H1 (cell line): ENCODE data around the gene TMEM163.

Source experiments
- BCL11A ChIP-seq, 2 experiments: IDR thresholded peaks; one replicate each; pipeline ENCODE4 v1.6.1; 2011; ENCODE audit warnings: low read depth in 2 of 2, low read length in 2 of 2, mild to moderate bottlenecking in 2 of 2
- BRCA1 ChIP-seq: IDR thresholded peaks from 2 replicates; pipeline ENCODE4 v1.6.1; 2012; ENCODE audit warnings: low read depth, low read length, improper control_type of control experiment
- CBX8 ChIP-seq: fragments of 300-800, 300-1000 bp; sonication (generic); IDR thresholded peaks from 2 replicates; pipeline ENCODE4 v1.7.1; 2016; ENCODE audit warnings: low read depth, low read length, borderline replicate concordance
- CEBPB ChIP-seq: IDR thresholded peaks from 2 replicates; pipeline ENCODE4 v1.6.1; 2012; ENCODE audit warnings: low read depth, low read length
- CREB1 ChIP-seq: IDR thresholded peaks from 2 replicates; pipeline ENCODE4 v1.6.1; 2012; ENCODE audit warnings: inconsistent platforms
- RFX5 ChIP-seq: IDR thresholded peaks from 2 replicates; pipeline ENCODE4 v1.6.1; 2011; ENCODE audit warnings: low read depth, low read length, improper control_type of control experiment, borderline replicate concordance
- RNF2 ChIP-seq: fragments of 200-900, 300-1000 bp; sonication (generic); IDR thresholded peaks from 2 replicates; pipeline ENCODE4 v1.7.1; 2016; ENCODE audit warnings: borderline replicate concordance, low read depth, mild to moderate bottlenecking, antibody characterized with exemption, low read length; ENCODE audit not compliant: poor library complexity, severe bottlenecking; ENCODE audit errors: missing control alignments
- SP2 ChIP-seq: IDR thresholded peaks from 2 replicates; pipeline ENCODE4 v1.6.1; 2012; ENCODE audit warnings: mild to moderate bottlenecking, low read length, inconsistent platforms
- SUZ12 ChIP-seq: fragments of 200-600 bp; sonication (generic); IDR thresholded peaks from 2 replicates; pipeline ENCODE4 v1.6.1; 2012; ENCODE audit warnings: mild to moderate bottlenecking, inconsistent platforms, low read length, moderate library complexity, mixed read lengths
- TF ChIP-seq, protein P1 (sequence below), 3 experiments: IDR thresholded peaks; 1 replicate in 2 of 3; 2 replicates in 1 of 3; pipeline versions ENCODE4 v1.5.1 to v1.6.1; 2011; ENCODE audit warnings: low read length in 3 of 3, mild to moderate bottlenecking in 3 of 3, inconsistent platforms in 2 of 3, low read depth in 1 of 3, moderate library complexity in 1 of 3; ENCODE audit not compliant: insufficient read depth in 1 of 3; ENCODE audit errors: control extremely low read depth in 1 of 3

DNA sequence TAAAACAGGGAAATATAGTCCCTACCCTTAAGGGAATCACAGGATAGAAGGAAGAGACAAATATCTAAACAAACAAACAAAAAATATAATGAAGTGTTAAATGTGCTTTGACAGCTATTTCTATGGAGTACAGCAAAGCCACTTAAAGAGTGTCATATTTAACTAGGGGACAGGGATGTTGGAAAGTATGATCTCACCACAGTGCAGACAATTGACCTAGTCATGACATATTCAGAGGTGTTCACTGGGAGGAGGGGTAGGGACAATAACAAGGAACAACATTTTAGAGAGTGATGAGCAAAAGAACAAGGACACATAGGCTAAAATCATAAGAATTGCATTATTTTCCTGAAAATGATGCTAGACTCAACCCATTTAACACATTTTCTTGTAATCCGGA lies 107.5 kb downstream of the TMEM163 start:
- TF ChIP-seq, protein P1, sequence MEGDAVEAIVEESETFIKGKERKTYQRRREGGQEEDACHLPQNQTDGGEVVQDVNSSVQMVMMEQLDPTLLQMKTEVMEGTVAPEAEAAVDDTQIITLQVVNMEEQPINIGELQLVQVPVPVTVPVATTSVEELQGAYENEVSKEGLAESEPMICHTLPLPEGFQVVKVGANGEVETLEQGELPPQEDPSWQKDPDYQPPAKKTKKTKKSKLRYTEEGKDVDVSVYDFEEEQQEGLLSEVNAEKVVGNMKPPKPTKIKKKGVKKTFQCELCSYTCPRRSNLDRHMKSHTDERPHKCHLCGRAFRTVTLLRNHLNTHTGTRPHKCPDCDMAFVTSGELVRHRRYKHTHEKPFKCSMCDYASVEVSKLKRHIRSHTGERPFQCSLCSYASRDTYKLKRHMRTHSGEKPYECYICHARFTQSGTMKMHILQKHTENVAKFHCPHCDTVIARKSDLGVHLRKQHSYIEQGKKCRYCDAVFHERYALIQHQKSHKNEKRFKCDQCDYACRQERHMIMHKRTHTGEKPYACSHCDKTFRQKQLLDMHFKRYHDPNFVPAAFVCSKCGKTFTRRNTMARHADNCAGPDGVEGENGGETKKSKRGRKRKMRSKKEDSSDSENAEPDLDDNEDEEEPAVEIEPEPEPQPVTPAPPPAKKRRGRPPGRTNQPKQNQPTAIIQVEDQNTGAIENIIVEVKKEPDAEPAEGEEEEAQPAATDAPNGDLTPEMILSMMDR (IDR thresholded peaks at IDR 0.05; ENCODE audit: control extremely low read depth in 1 of 3, insufficient read depth in 1 of 3, low read depth in 1 of 3, low read length in 3 of 3) = no peak
- TF ChIP-seq BRCA1 (no peak), CEBPB (no peak), RNF2 (no peak), SUZ12 (no peak), RFX5 (no peak), CBX8 (no peak), CREB1 (no peak), SP2 (no peak), BCL11A (IDR thresholded peaks at IDR 0.05; ENCODE audit: low read depth in 2 of 2, low read length in 2 of 2) (no peak)
